GM12878 (cell line): ENCODE measurements around the gene NDUFV1. TPM values are rescaled to one million over a fixed set of nuclear protein-coding genes. Genes with fewer than 3 reads are reported as not detected.

Experiments used
- ATAC-seq: fragments of 200-7000 bp; cut with Tn5 transposase; 3 replicates; pipeline ENCODE4 v1.9.1; 2020; ENCODE audit warnings: mild to moderate bottlenecking, moderate library complexity
- BruUV-seq: library from RNA; stranded (reverse); fragments of 400-500 nt; replicated peaks from 2 replicates; lab custom pipeline; 2021; lab: Mats Ljungman, UMichigan
- CTCF ChIA-PET: fragments of 300-600 bp; sonication (Branson Sonifier 250); formaldehyde crosslinking; extraction: SDS; loops from one replicate; lab custom pipeline; 2021; ENCODE audit warnings: inconsistent platforms; lab: Yijun Ruan, JAX
- POLR2A ChIA-PET: fragments of 350-600 bp; formaldehyde crosslinking; extraction: SDS; loops from one replicate; lab custom pipeline; 2021; ENCODE audit warnings: inconsistent platforms; lab: Charles Lee
- RAD21 ChIA-PET: fragments of 300-600 bp; sonication (Branson Sonifier 250); formaldehyde crosslinking; loops from one replicate; lab custom pipeline; 2023; ENCODE audit warnings: antibody characterized with exemption; ENCODE audit not compliant: unreplicated experiment; lab: Charles Lee
- SMC1A ChIA-PET: fragments of 300-600 bp; sonication (Branson Sonifier 250); formaldehyde crosslinking; loops from one replicate; lab custom pipeline; 2023; ENCODE audit not compliant: unreplicated experiment, uncharacterized antibody; lab: Charles Lee
- DNase-seq: peaks from one replicate; pipeline ENCODE4 v3.0.0-alpha.2; 2011; ENCODE audit warnings: low read depth, low spot score
- FAIRE-seq: peaks from 3 replicates; lab custom pipeline; 2011; peaks lifted over from hg19 to GRCh38; lab: Jason Lieb, UNC
- H2AFZ ChIP-seq: 2 replicates; pipeline ENCODE4 v1.6.0; 2011; ENCODE audit warnings: low read depth, low read length, control low read depth; ENCODE audit not compliant: control insufficient read depth
- H3K27ac ChIP-seq: 2 replicates; pipeline ENCODE4 v1.5.1; 2011; ENCODE audit warnings: control low read depth; ENCODE audit not compliant: control insufficient read depth, insufficient read depth
- H3K27me3 ChIP-seq, 2 experiments: replicated peaks in 1 of 2; 2 replicates each; pipeline versions ENCODE4 v1.6.0 to v1.6.1; 2011; ENCODE audit warnings: low read length in 1 of 2; ENCODE audit not compliant: control insufficient read depth in 2 of 2, insufficient read depth in 2 of 2
- H3K36me3 ChIP-seq, 2 experiments: 2 replicates each; pipeline ENCODE4 v1.5.1; 2011; ENCODE audit warnings: low read length in 1 of 2; ENCODE audit not compliant: control insufficient read depth in 2 of 2, insufficient read depth in 2 of 2
- H3K4me1 ChIP-seq: 2 replicates; pipeline ENCODE4 v1.6.1; 2011; ENCODE audit warnings: mild to moderate bottlenecking, low read length, moderate library complexity, mixed read lengths; ENCODE audit not compliant: control insufficient read depth, insufficient read depth
- H3K4me2 ChIP-seq: 2 replicates; pipeline ENCODE4 v1.6.0; 2011; ENCODE audit warnings: control low read depth; ENCODE audit not compliant: control insufficient read depth, insufficient read depth
- H3K4me3 ChIP-seq: fragments of 200-600 bp; sonication (generic); 2 replicates; pipeline ENCODE4 v1.5.1; 2016
- H3K79me2 ChIP-seq: 2 replicates; pipeline ENCODE4 v1.6.0; 2011; ENCODE audit warnings: low read length; ENCODE audit not compliant: control insufficient read depth, insufficient read depth
- H3K9ac ChIP-seq: 2 replicates; pipeline ENCODE4 v1.8.0; 2011; ENCODE audit warnings: low read length, control low read depth, mixed read lengths; ENCODE audit not compliant: control insufficient read depth, insufficient read depth
- H3K9me3 ChIP-seq: replicated peaks from 3 replicates; pipeline ENCODE4 v1.5.1; 2011; ENCODE audit warnings: mild to moderate bottlenecking, low read length; ENCODE audit not compliant: control insufficient read depth, insufficient read depth
- H4K20me1 ChIP-seq: 2 replicates; pipeline ENCODE4 v1.6.0; 2011; ENCODE audit not compliant: control insufficient read depth, insufficient read depth
- CHD4 ChIP-seq: fragments of 200-600 bp; sonication (generic); IDR thresholded peaks from 2 replicates; pipeline ENCODE4 v1.6.1; 2016; ENCODE audit warnings: mild to moderate bottlenecking
- FOS ChIP-seq: IDR thresholded peaks from 3 replicates; pipeline ENCODE4 v1.6.1; 2011; ENCODE audit warnings: borderline replicate concordance; ENCODE audit not compliant: insufficient read length; ENCODE audit errors: extremely low read depth
- MYC ChIP-seq: IDR thresholded peaks from 2 replicates; pipeline ENCODE4 v1.6.1; 2011; ENCODE audit warnings: mild to moderate bottlenecking, low read length, moderate library complexity, inconsistent platforms; ENCODE audit not compliant: insufficient read depth, insufficient replicate concordance, insufficient read length, severe bottlenecking
- NR2F1 ChIP-seq: fragments of 450-650 bp; conservative IDR thresholded peaks from 2 replicates; pipeline ENCODE4 v1.6.1; 2017; ENCODE audit warnings: mild to moderate bottlenecking
- POLR2AphosphoS2 ChIP-seq: IDR thresholded peaks from 2 replicates; pipeline ENCODE4 v1.6.1; 2011; ENCODE audit warnings: low read depth, mild to moderate bottlenecking, low read length, improper control_type of control experiment, moderate library complexity
- ZNF384 ChIP-seq: IDR thresholded peaks from 2 replicates; pipeline ENCODE4 v1.6.1; 2012; ENCODE audit warnings: low read depth, mild to moderate bottlenecking, low read length, improper control_type of control experiment, borderline replicate concordance
- WGBS: methylation state at CpG from one replicate; pipeline ENCODE4 v1.1.6; 2016; ENCODE audit warnings: low lambda C conversion rate; ENCODE audit not compliant: insufficient replicate concordance, insufficient coverage; ENCODE audit errors: missing lambda C conversion rate; 5-methylcytosine and 5-hydroxymethylcytosine counted together
- in situ Hi-C: fragments of 300-500 bp; cut with MboI; formaldehyde crosslinking; loops from 9 replicates; pipeline ENCODE4 v1.14.3; 2018; ENCODE audit warnings: mixed read lengths
- intact Hi-C: fragments of 100-400 bp; cut with micrococcal nuclease; formaldehyde crosslinking; loops from one replicate; pipeline ENCODE4 v1.14.2; 2022; ENCODE audit not compliant: unreplicated experiment
- polyA plus RNA-seq, 11 experiments: library from polyadenylated mRNA; depleted of rRNA in 4 of 11; unstranded in 6 of 11; stranded (reverse) in 5 of 11; fragments of >200 nt; fragmentation: Nextera tagmentation in 4 of 11; fragmentation: Illumina TruSeq in 1 of 11; extraction: Ambion mirVana in 4 of 11; extraction: Trizol in 1 of 11; gene quantifications; 1 replicate in 1 of 11; 2 replicates in 10 of 11; pipeline versions ENCODE4 v1.2.1 to v1.2.3, GENCODE V29; 2011 to 2016; ENCODE audit warnings: inconsistent platforms in 2 of 11, missing spikeins in 2 of 11, low read depth in 1 of 11
- total RNA-seq, 4 experiments: library from RNA; depleted of rRNA in 3 of 4; stranded (reverse); fragments of >200 nt in 3 of 4; fragmentation: Illumina TruSeq in 1 of 4; extraction: Trizol in 1 of 4; gene quantifications; 2 replicates each; pipeline versions ENCODE4 v1.2.1 to v1.2.3, GENCODE V29; 2013 to 2021
- TF ChIP-seq, protein P1 (sequence below): IDR thresholded peaks from 2 replicates; pipeline ENCODE4 v1.6.1; 2012; ENCODE audit warnings: low read depth, low read length, improper control_type of control experiment
- TF ChIP-seq, protein P2 (sequence below): fragments of 450-650 bp; IDR thresholded peaks from 2 replicates; pipeline ENCODE4 v1.6.1; 2014; ENCODE audit warnings: mild to moderate bottlenecking

Gene NDUFV1
- total and polyA plus RNA-seq, 10 of the 15 experiments (the other 5 are each of a cell fraction or from before 2014, with no cell fraction given): 8.2 to 380 (median 231) TPM

DNA sequence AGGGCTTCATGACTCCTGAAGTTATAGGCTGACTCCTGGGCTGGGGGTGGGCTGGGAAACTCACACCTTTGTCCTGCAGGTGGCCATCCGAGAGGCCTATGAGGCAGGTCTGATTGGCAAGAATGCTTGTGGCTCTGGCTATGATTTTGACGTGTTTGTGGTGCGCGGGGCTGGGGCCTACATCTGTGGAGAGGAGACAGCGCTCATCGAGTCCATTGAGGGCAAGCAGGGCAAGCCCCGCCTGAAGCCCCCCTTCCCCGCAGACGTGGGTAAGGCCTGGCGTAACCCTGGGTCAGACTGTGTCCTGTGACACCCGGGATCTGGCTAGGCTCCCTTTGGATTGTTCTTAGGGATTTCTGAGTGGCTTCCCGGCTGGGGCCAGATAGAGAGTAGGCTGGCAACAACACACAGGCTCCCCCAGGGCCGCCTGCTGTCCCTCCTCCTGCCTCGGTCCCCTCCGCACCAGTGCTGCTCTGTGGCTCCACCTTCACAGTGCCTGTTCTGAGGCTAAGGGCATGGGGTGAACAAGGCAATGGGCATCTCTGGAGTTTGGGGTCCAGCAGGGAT is 3.6 kb downstream of the NDUFV1 start:
- Histone ChIP-seq H4K20me1 (no peaks in the 10 kb centered on the region), H3K27me3 (no peaks in the 10 kb centered on the region), H2AFZ (no peak overlapping the region), H3K36me3 (peaks cover 11 to 22% of the 10 kb centered on the region in 2 experiments; a peak in 3 of 4 replicates), H3K4me1 (peaks cover 34% of the 10 kb centered on the region), H3K79me2 (peaks cover 16% of the 10 kb centered on the region), H3K4me3 (no peak overlapping the region), H3K27ac (no peak overlapping the region), H3K9ac (no peak overlapping the region), H3K9me3 (no peaks in the 10 kb centered on the region), H3K4me2 (no peak overlapping the region)
- SMC1A ChIA-PET: interaction anchor here (1.4 kb wide), 1 partner anchor 23 kb away, joined by 4 read pairs; no protein-coding TSS in a partner anchor
- TF ChIP-seq FOS (no peak), MYC (no peak), ZNF384 (no peak), NR2F1 (no peak), CHD4 (no peak)
- TF ChIP-seq, protein P1, sequence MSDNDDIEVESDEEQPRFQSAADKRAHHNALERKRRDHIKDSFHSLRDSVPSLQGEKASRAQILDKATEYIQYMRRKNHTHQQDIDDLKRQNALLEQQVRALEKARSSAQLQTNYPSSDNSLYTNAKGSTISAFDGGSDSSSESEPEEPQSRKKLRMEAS: no peak
- in situ Hi-C loops: no loop called here
- BruUV-seq: no TSS peak
- CTCF ChIA-PET: interaction anchor here (1.1 kb wide), 1 partner anchor 20 kb away, joined by 3 read pairs; no protein-coding TSS in a partner anchor
- no peak for FAIRE-seq
- POLR2A ChIA-PET: no interaction called here
- intact Hi-C loops: loop anchor here (5.0 kb wide), 1 partner anchor 38 kb away; no protein-coding TSS in a partner anchor
- no peak for ATAC-seq
- WGBS: 91% methylated on average over 15 of the region's 15 CpGs
- DNase-seq: no peak
- RAD21 ChIA-PET: no interaction called here

- H4K20me1 ChIP-seq: no peaks in the 10 kb centered on the region
- no peak overlapping the region for H2AFZ ChIP-seq
- H3K4me3 ChIP-seq: no peak overlapping the region
- POLR2A ChIA-PET: no interaction called here
- RAD21 ChIA-PET: no interaction called here
- H3K9ac ChIP-seq: no peak overlapping the region
- WGBS: over 99% methylated on average over 14 of the region's 14 CpGs
- peaks cover 34% of the 10 kb centered on the region for H3K4me1 ChIP-seq
- no peak for TF ChIP-seq POLR2AphosphoS2
- TF ChIP-seq, protein P2, sequence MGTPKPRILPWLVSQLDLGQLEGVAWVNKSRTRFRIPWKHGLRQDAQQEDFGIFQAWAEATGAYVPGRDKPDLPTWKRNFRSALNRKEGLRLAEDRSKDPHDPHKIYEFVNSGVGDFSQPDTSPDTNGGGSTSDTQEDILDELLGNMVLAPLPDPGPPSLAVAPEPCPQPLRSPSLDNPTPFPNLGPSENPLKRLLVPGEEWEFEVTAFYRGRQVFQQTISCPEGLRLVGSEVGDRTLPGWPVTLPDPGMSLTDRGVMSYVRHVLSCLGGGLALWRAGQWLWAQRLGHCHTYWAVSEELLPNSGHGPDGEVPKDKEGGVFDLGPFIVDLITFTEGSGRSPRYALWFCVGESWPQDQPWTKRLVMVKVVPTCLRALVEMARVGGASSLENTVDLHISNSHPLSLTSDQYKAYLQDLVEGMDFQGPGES: no peak
- TF ChIP-seq, all 136 proteins: peak for 0
- no peak for FAIRE-seq
- SMC1A ChIA-PET: no interaction called here
- DNase-seq: no peak
- no peak overlapping the region for H3K27ac ChIP-seq
- peaks cover 16% of the 10 kb centered on the region for H3K79me2 ChIP-seq
- in situ Hi-C loops (no loop called here), intact Hi-C loops (loop anchor here (5.0 kb wide), 1 partner anchor 39 kb away; no protein-coding TSS in a partner anchor)
- H3K9me3 ChIP-seq: no peaks in the 10 kb centered on the region
- H3K27me3 ChIP-seq: no peaks in the 10 kb centered on the region
- H3K36me3 ChIP-seq: peaks cover 11 to 22% of the 10 kb centered on the region in 2 experiments; a peak in 3 of 4 replicates
- ATAC-seq: no peak
- CTCF ChIA-PET: no interaction called here
- no peak overlapping the region for H3K4me2 ChIP-seq
- BruUV-seq: no TSS peak
Observed at GRCh38 chr11:67611165-67611564, 4.4 kb downstream of the NDUFV1 start.
